ENCODE measurements around the gene KLHL11.

KLHL11 gene

GRCh38 chr17:41901646-41902045, 36.4 kb upstream of the KLHL11 start:
- in situ Hi-C loops (cut with MboI; ENCODE audit: low sequenced_read_pairs, unreplicated experiment), result no loop called here
- no peak for DNase-seq (ENCODE audit: low spot score)
- TF ChIP-seq, protein P1, sequence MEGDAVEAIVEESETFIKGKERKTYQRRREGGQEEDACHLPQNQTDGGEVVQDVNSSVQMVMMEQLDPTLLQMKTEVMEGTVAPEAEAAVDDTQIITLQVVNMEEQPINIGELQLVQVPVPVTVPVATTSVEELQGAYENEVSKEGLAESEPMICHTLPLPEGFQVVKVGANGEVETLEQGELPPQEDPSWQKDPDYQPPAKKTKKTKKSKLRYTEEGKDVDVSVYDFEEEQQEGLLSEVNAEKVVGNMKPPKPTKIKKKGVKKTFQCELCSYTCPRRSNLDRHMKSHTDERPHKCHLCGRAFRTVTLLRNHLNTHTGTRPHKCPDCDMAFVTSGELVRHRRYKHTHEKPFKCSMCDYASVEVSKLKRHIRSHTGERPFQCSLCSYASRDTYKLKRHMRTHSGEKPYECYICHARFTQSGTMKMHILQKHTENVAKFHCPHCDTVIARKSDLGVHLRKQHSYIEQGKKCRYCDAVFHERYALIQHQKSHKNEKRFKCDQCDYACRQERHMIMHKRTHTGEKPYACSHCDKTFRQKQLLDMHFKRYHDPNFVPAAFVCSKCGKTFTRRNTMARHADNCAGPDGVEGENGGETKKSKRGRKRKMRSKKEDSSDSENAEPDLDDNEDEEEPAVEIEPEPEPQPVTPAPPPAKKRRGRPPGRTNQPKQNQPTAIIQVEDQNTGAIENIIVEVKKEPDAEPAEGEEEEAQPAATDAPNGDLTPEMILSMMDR (IDR thresholded peaks at IDR 0.05; ENCODE audit: borderline replicate concordance, control extremely low read depth, extremely low read depth, insufficient read depth, missing control alignments), result no peak

DNA sequence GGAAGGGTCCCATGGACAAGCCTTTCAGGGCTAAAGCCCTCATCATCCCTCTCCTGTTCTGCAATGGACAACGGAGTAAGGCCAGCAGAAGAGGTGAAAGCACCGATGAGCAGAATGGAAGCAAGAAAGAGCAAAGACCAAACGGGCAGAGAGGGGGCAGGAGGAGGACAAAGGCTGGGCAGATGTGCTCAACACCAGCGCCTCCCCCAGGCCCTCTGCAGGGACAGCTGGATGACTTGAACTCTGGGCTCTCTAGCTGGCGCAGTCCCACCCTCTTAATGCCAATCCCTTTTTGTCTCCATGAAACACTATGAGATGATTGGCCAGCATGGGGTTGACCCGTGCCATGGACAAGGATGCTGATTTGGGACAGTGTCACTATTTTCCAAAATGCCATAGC, 31.5 kb upstream of the KLHL11 start:
- in situ Hi-C loops (cut with MboI; ENCODE audit: low sequenced_read_pairs, unreplicated experiment), result no loop called here
- DNase-seq (ENCODE audit: low spot score), result no peak
- TF ChIP-seq, protein P1 (IDR thresholded peaks at IDR 0.05; ENCODE audit: borderline replicate concordance, control extremely low read depth, extremely low read depth, insufficient read depth, missing control alignments), result no peak

- DNase-seq (ENCODE audit: low spot score), result no peak
- TF ChIP-seq, protein P1 (IDR thresholded peaks at IDR 0.05; ENCODE audit: borderline replicate concordance, control extremely low read depth, extremely low read depth, insufficient read depth, missing control alignments), result no peak
- in situ Hi-C loops (cut with MboI; ENCODE audit: low sequenced_read_pairs, unreplicated experiment), result no loop called here
Measured at GRCh38 chr17:41895617-41896016, 30.4 kb upstream of the KLHL11 start.

GRCh38 chr17:41894791-41895331, 29.6 kb upstream of the KLHL11 start:
- in situ Hi-C loops (cut with MboI; ENCODE audit: low sequenced_read_pairs, unreplicated experiment), result no loop called here
- TF ChIP-seq, protein P1 (IDR thresholded peaks at IDR 0.05; ENCODE audit: borderline replicate concordance, control extremely low read depth, extremely low read depth, insufficient read depth, missing control alignments), result no peak

DNA sequence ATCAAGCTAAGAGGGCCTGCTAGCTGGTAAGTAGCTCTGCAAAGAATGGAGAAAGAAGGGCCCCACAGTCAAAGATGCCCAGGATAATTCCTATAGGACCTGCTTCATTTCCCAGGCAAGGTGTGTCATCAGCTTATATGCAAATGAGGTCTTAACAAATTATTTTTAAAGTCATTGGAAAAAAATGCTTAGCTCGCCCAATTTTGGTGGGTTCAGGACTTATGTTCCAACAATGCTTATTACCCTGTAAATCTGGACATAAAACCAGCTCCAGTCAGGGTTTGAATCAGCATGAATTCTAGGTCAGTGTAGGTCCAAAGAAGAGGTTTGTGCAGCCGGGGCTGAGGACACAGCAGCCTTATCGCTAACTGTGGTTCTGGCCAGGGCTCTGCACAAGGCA, 28.2 kb upstream of the KLHL11 start:
- no peak for DNase-seq (ENCODE audit: low spot score)
- in situ Hi-C loops (cut with MboI; ENCODE audit: low sequenced_read_pairs, unreplicated experiment), result no loop called here
- TF ChIP-seq, protein P1 (IDR thresholded peaks at IDR 0.05; ENCODE audit: borderline replicate concordance, control extremely low read depth, extremely low read depth, insufficient read depth, missing control alignments), result no peak

More at GRCh38 chr17:41894791-41895331, 29.6 kb upstream of the KLHL11 start:
- no peak for DNase-seq (ENCODE audit: low spot score)

GRCh38 chr17:41892021-41892376, 26.8 kb upstream of the KLHL11 start:
- DNase-seq (ENCODE audit: low spot score), result no peak
- in situ Hi-C loops (cut with MboI; ENCODE audit: low sequenced_read_pairs, unreplicated experiment), result no loop called here
- TF ChIP-seq, protein P1 (IDR thresholded peaks at IDR 0.05; ENCODE audit: borderline replicate concordance, control extremely low read depth, extremely low read depth, insufficient read depth, missing control alignments), result no peak
